NCI-H1092 treated with DMSO at 0.1 percent for 48 hours (cell line): ENCODE measurements around the gene PCLO.

Source experiments
- DNase-seq: peaks from one replicate; lab custom pipeline; 2025; lab: John Stamatoyannopoulos, UW

PCLO gene

GRCh38 chr7:83162402-83163256 is at the start of gene PCLO:
Gene PCLO, minus strand, starts transcription at chr7:83162884. Its CDS starts 292 bp downstream, at chr7:83162592.
- DNase-seq = peak; percentile 97

GRCh38 chr7:83211685-83212084 is 49.0 kb upstream of the PCLO start:
- no peak for DNase-seq

GRCh38 chr7:83210479-83210878 is 47.8 kb upstream of the PCLO start:
- DNase-seq = no peak

GRCh38 chr7:83204715-83205114 is 42.0 kb upstream of the PCLO start:
- no peak for DNase-seq

GRCh38 chr7:83201355-83201754 is 38.7 kb upstream of the PCLO start:
- no peak for DNase-seq

- DNase-seq = no peak
Measured at GRCh38 chr7:83190659-83191389, 28.1 kb upstream of the PCLO start.

- DNase-seq = no peak
Measured at GRCh38 chr7:83178796-83179195, 16.1 kb upstream of the PCLO start.

GRCh38 chr7:83178066-83178465 is 15.4 kb upstream of the PCLO start:
- DNase-seq = peak; percentile 13

- DNase-seq = no peak
Measured at GRCh38 chr7:83173664-83174063, 11.0 kb upstream of the PCLO start.

GRCh38 chr7:83166781-83167180 is 4.1 kb upstream of the PCLO start:
- DNase-seq = no peak

- DNase-seq = peak; percentile 76
Measured at GRCh38 chr7:83161899-83162401, 734 bp downstream of the PCLO start.

GRCh38 chr7:83161186-83161585 is 1.5 kb downstream of the PCLO start:
- DNase-seq = peak; percentile 50

GRCh38 chr7:83159731-83160130 is 3.0 kb downstream of the PCLO start:
- DNase-seq = no peak

GRCh38 chr7:83156006-83156405 is 6.7 kb downstream of the PCLO start:
- DNase-seq = no peak

- no peak for DNase-seq
Measured at GRCh38 chr7:83155407-83155806, 7.3 kb downstream of the PCLO start.

GRCh38 chr7:83153419-83153818 is 9.3 kb downstream of the PCLO start:
- no peak for DNase-seq

- DNase-seq = no peak
Measured at GRCh38 chr7:83150310-83150709, 12.4 kb downstream of the PCLO start.

GRCh38 chr7:83149466-83149865 is 13.2 kb downstream of the PCLO start:
- DNase-seq = no peak

GRCh38 chr7:83148776-83149175 is 13.9 kb downstream of the PCLO start:
- no peak for DNase-seq

- DNase-seq = no peak
Measured at GRCh38 chr7:83143107-83143506, 19.6 kb downstream of the PCLO start.

GRCh38 chr7:83142365-83142764 is 20.3 kb downstream of the PCLO start:
- no peak for DNase-seq

GRCh38 chr7:83141927-83142326 is 20.8 kb downstream of the PCLO start:
- no peak for DNase-seq
